Common myeloid progenitor, CD34-positive (primary cell): Measurements from ENCODE around the gene TMEM17. TPM values are rescaled to one million over a fixed set of nuclear protein-coding genes. Genes with fewer than 3 reads are reported as not detected.

Source experiments
- CTCF ChIA-PET: fragments of 350-600 bp; sonication (Branson Sonifier 250); formaldehyde crosslinking; loops from one replicate; lab custom pipeline; 2021; ENCODE audit warnings: antibody characterized with exemption; lab: Charles Lee
- POLR2A ChIA-PET: fragments of 350-600 bp; sonication (Branson Sonifier 250); formaldehyde crosslinking; loops from one replicate; lab custom pipeline; 2021; ENCODE audit warnings: antibody characterized with exemption; lab: Charles Lee
- DNase-seq, 3 donors: peaks; one replicate each; pipeline versions ENCODE4 v3.0.0 to v3.0.0-alpha.2; 2013
- H3K27ac ChIP-seq, 2 experiments: 1 replicate in 1 of 2; 2 replicates in 1 of 2; pipeline ENCODE4 v1.7.0; 2013; ENCODE audit warnings: inconsistent platforms in 2 of 2, low read length in 2 of 2, mild to moderate bottlenecking in 2 of 2, low read depth in 1 of 2, moderate library complexity in 1 of 2; ENCODE audit not compliant: severe bottlenecking in 2 of 2, insufficient read depth in 1 of 2, poor library complexity in 1 of 2
- H3K27me3 ChIP-seq, 5 experiments: replicated peaks in 2 of 5; 1 replicate in 3 of 5; 2 replicates in 2 of 5; pipeline versions ENCODE4 v1.6.1 to v1.7.0; 2013; ENCODE audit warnings: low read length in 4 of 5, mild to moderate bottlenecking in 2 of 5, moderate library complexity in 2 of 5, inconsistent platforms in 1 of 5; ENCODE audit not compliant: insufficient read depth in 5 of 5, control insufficient read depth in 4 of 5
- H3K36me3 ChIP-seq, 4 experiments: 1 replicate in 2 of 4; 2 replicates in 2 of 4; pipeline versions ENCODE4 v1.6.1 to v1.7.0; 2013; ENCODE audit warnings: low read length in 3 of 4, control low read depth in 1 of 4, mild to moderate bottlenecking in 1 of 4; ENCODE audit not compliant: control insufficient read depth in 4 of 4, insufficient read depth in 4 of 4
- H3K4me1 ChIP-seq, 4 experiments: 1 replicate in 3 of 4; 2 replicates in 1 of 4; pipeline versions ENCODE4 v1.6.1 to v1.7.1; 2013; ENCODE audit warnings: low read length in 3 of 4, mild to moderate bottlenecking in 3 of 4, control low read depth in 1 of 4, inconsistent platforms in 1 of 4, moderate library complexity in 1 of 4; ENCODE audit not compliant: control insufficient read depth in 4 of 4, insufficient read depth in 4 of 4; ENCODE audit errors: control extremely low read depth in 1 of 4
- H3K4me3 ChIP-seq, 7 experiments: 1 replicate in 4 of 7; 2 replicates in 3 of 7; pipeline versions ENCODE4 v1.5.1 to v1.7.0; 2013; ENCODE audit warnings: mild to moderate bottlenecking in 7 of 7, low read length in 6 of 7, moderate library complexity in 6 of 7, inconsistent platforms in 2 of 7, low read depth in 2 of 7, control low read depth in 1 of 7; ENCODE audit not compliant: insufficient read depth in 4 of 7, control insufficient read depth in 1 of 7; ENCODE audit errors: extremely low read depth in 1 of 7
- H3K9me3 ChIP-seq, 5 experiments: 1 replicate in 4 of 5; 2 replicates in 1 of 5; pipeline versions ENCODE4 v1.6.1 to v1.7.1; 2013; ENCODE audit warnings: low read length in 4 of 5, mild to moderate bottlenecking in 2 of 5, inconsistent platforms in 1 of 5, low read depth in 1 of 5, moderate library complexity in 1 of 5; ENCODE audit not compliant: control insufficient read depth in 4 of 5, insufficient read depth in 2 of 5; ENCODE audit errors: control extremely low read depth in 1 of 5
- WGBS: methylation state at CpG from one replicate; pipeline ENCODE4 v1.1.5; 2013; ENCODE audit not compliant: insufficient coverage; 5-methylcytosine and 5-hydroxymethylcytosine counted together
- polyA plus RNA-seq: library from polyadenylated mRNA; unstranded; fragments of 120-200 nt; gene quantifications from one replicate; pipeline ENCODE4 v1.2.1, GENCODE V29; 2013

The TMEM17 gene, protein sequence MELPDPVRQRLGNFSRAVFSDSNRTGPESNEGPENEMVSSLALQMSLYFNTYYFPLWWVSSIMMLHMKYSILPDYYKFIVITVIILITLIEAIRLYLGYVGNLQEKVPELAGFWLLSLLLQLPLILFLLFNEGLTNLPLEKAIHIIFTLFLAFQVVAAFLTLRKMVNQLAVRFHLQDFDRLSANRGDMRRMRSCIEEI
- 4.0 TPM for polyA plus RNA-seq

DNA sequence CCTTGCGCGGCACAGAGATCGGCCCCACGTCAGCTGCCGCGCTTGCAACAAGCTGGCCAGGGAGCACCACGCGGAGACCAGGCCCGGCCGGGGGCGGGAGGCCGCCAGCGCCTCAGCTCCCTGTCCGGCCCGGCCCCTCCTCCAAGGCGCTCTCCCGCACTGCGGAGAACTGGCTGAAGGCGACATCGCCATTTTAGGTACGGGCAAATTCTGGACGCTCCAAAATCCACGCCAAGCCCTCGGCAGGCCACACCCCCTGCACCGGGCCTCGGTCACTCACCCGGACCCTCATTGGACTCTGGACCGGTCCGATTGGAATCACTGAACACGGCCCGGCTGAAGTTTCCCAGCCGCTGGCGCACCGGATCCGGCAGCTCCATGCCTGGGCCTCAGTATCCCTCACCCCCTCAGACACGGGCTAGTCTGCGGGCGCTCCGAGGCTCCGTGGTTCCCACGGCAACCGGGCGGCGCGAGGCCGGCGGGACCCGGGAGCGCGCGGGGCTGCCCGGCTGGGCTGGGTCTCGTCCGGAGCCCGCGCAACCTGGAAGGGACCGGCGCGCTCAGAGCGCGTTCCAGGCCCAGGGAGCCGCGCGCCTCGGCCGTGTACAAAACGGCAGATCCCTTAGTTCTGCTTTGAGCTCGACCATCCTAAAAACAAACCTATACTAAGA lies at the start of gene TMEM17:
TMEM17 (minus strand) TSS at position 446 of the 671 bp plus-strand sequence; CDS start at position 380, 66 bp downstream.
- H3K27ac ChIP-seq, result peak within 1 kb of the TSS; percentile 75 to 85
- no peaks in the 10 kb centered on the region for H3K27me3 ChIP-seq
- peak within 1 kb of the TSS; percentile 83 to 96 (median 91) for H3K4me3 ChIP-seq
- ChIA-PET CTCF (no interaction called here), POLR2A (interaction anchor here (0.6 to 1.3 kb wide), 3 partner anchors 28 to 235 kb away, joined by 3 to 4 read pairs (median 3); no protein-coding TSS in a partner anchor)
- no peaks in the 10 kb centered on the region for H3K9me3 ChIP-seq
- 0% methylated on average over 44 of the region's 68 CpGs for WGBS
- DNase-seq, result peak; percentile 79 to 88 (median 85)
- peaks cover 0 to 4% (median 3%) of the 10 kb centered on the region in 4 experiments for H3K36me3 ChIP-seq
- H3K4me1 ChIP-seq, result peaks cover 3 to 27% (median 11%) of the 10 kb centered on the region in 4 experiments

DNA sequence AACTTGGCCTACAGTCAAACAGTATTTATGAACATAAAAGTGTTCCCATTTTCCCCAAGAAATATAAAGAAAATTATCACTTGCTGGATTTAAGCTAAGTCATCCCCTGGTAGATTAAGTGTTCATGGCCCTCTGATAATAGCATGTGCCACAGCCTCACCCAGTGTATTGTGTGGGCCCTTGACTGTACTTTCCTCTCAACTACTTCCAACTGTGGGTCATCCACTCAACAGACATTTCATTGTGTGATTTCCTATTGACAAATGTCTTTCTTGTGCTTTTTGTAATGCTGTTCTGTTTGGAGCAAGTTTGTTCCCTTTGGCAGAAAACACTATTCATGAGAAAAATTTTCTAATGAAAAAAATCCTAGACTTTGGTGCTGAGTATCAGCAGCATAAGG lies 48.4 kb upstream of the TMEM17 start:
- CTCF ChIA-PET, result no interaction called here
- H3K27me3 ChIP-seq, result no peaks in the 10 kb centered on the region
- DNase-seq, result no peak
- POLR2A ChIA-PET, result no interaction called here
- no peaks in the 10 kb centered on the region for H3K36me3 ChIP-seq
- no peak overlapping the region for H3K27ac ChIP-seq
- peaks cover 0 to 2% (median 0%) of the 10 kb centered on the region in 5 experiments for H3K9me3 ChIP-seq
- no peaks in the 10 kb centered on the region for H3K4me1 ChIP-seq
- H3K4me3 ChIP-seq, result no peak overlapping the region

DNA sequence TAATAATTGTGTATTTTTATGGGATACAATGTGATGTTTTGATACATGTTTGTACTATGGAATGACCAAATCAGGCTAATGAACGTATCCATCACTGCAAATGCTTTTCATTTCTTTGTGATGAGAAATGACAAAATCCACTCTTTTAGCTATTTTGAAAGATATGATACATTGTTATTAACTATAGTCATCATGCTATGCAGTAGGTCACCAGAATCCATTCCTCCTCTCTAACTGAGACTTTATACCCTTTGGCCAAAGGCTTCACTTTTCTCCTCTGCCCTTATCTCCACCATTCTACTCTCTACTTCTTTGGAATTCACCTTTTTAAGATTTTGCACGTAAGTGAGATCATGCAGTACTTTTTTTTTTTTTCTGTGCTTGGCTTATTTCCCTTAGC lies 44.5 kb upstream of the TMEM17 start:
- DNase-seq, result no peak
- H3K27me3 ChIP-seq, result no peaks in the 10 kb centered on the region
- POLR2A ChIA-PET, result no interaction called here
- no peaks in the 10 kb centered on the region for H3K4me1 ChIP-seq
- no peaks in the 10 kb centered on the region for H3K36me3 ChIP-seq
- H3K9me3 ChIP-seq, result no peaks in the 10 kb centered on the region
- no peak overlapping the region for H3K4me3 ChIP-seq
- 100% methylated on average over 1 of the region's 2 CpGs for WGBS
- no peak overlapping the region for H3K27ac ChIP-seq
- CTCF ChIA-PET, result no interaction called here

DNA sequence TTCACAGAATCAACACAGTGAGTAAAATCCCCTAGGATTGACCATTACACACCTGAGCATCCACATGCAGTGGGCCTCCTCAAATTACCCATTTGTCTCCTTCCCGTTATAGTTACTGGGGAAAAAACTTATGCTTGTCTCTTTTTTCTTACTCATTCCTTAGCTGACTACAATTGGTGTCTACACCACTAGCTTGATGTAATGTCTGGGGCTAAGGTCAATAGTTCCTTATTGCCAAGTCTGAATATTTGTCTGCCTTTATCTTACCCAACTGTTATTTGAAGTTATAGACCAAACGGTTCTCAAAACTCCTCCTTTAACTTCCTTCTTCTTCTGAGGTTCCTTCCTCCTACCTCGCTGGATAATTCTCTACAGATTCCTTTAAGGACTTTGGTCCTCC lies 41.9 kb upstream of the TMEM17 start:
- Histone ChIP-seq H3K4me3 (no peak overlapping the region), H3K9me3 (no peaks in the 10 kb centered on the region), H3K36me3 (no peaks in the 10 kb centered on the region), H3K27me3 (no peaks in the 10 kb centered on the region), H3K27ac (no peak overlapping the region), H3K4me1 (no peaks in the 10 kb centered on the region)
- DNase-seq, result no peak
- POLR2A ChIA-PET, result no interaction called here
- CTCF ChIA-PET, result no interaction called here
- WGBS, result 50% methylated on average over 2 of the region's 3 CpGs

DNA sequence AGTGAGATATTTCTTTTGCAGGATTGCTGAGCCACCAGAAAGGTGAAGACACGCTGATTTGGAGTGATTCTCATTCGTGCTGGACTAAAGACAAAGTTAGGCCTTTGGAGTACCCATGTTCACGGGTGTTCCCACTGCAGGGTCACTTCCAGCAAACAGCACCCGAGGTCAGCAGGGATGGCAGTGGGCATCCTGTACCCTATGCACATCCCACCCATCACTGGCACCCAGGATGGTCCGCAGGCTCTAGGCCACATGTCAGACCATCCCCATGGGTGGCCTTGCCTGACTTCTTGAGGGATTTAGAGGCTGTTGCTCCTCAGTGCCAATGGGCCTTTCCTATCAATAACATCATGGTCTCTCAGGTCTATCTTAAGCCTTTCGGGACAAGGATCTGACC lies 39.3 kb upstream of the TMEM17 start:
- Histone ChIP-seq H3K4me1 (no peaks in the 10 kb centered on the region), H3K27me3 (no peaks in the 10 kb centered on the region), H3K27ac (no peak overlapping the region), H3K4me3 (no peak overlapping the region), H3K9me3 (no peaks in the 10 kb centered on the region), H3K36me3 (no peaks in the 10 kb centered on the region)
- POLR2A ChIA-PET, result no interaction called here
- WGBS, result 100% methylated on average over 6 of the region's 6 CpGs
- CTCF ChIA-PET, result no interaction called here
- DNase-seq, result no peak

DNA sequence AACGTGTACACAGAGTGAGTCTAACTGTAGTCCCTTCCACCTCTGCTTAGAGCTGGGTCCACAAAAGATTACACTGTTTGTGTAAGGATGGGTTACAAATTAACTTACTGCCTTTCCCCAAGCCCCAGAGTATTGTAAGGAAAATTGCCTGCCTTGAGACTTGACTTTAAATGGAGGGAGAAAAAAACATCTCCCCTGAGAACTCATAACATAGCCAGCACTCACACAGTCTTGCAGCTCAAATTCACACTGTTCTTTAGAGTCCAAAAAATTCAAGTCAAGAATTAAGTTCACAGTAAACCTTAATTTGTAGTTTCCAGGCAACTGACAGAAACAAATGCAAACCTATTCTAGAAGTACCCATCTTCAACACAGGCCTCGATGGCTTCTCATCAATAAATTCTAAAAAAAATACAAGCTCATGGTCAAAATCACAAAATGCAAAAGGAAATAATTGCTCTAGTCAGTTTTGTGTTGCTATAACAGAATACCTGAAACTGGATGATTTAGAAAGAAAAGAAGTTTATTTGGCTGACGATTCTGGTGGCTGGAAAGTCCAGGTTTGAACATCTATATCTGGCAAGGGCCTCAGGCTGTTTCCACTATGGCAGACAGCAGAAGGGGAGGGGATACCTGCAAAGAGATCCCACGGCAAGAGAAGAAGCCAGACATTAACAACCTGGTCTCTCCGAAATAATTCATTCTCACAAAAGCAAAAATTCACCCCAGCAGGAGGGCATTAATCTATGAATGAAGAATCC lies 34.6 kb upstream of the TMEM17 start:
- Histone ChIP-seq H3K27me3 (no peaks in the 10 kb centered on the region), H3K4me3 (no peak overlapping the region), H3K4me1 (no peaks in the 10 kb centered on the region), H3K9me3 (no peaks in the 10 kb centered on the region), H3K27ac (no peak overlapping the region), H3K36me3 (no peaks in the 10 kb centered on the region)
- CTCF ChIA-PET, result no interaction called here
- POLR2A ChIA-PET, result no interaction called here
- WGBS, result 100% methylated on average over 2 of the region's 5 CpGs
- DNase-seq, result no peak
